ENCODE results near the gene FMN1. TPM values are rescaled to one million over a fixed set of nuclear protein-coding genes. Genes with fewer than 3 reads are reported as not detected.
A peak's percentile ranks its signal among the peaks of the same experiment; 100 is the strongest.

Gene FMN1
- total and polyA plus RNA-seq, 2 of the 13 experiments (the other 11 are each of a cell fraction or from before 2014, with no cell fraction given): 0.20 to 0.60 TPM

DNA sequence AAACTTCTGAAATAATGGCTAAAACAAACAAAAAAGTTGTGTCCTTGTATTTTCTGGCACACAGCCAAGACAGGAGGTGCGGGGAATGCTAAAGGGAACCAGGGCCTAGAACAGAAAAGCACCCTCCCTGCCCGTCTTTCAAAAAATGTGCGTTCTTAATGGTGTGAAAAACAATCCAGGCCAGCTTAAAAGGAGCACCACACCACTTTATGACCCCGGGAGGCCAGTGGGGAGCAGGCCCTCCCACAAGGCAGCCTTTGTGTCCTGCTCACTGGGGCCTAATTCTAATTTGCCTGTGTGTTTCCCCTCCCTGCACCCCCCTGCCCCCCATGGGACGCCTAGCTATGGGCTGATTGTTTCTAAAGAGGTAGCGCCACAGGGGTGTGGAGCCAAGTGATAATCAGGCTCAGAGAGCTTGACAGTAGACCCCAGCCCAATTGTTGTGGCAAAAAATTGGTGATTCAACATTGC, 295.4 kb downstream of the FMN1 start:
- BruUV-seq (replicated peaks): no TSS peak
- H3K4me3 ChIP-seq (replicated peaks in 1 of 3; ENCODE audit: insufficient read depth in 1 of 3, low read depth in 2 of 3, low read length in 3 of 3): no peak overlapping the region
- no peak overlapping the region for H3K4me2 ChIP-seq (ENCODE audit: low read depth, low read length)
- H3K79me2 ChIP-seq (ENCODE audit: insufficient read depth, low read length): no peaks in the 10 kb centered on the region
- DNase-seq (ENCODE audit: low spot score) (no peak), ATAC-seq (no peak), FAIRE-seq (no peak)
- H3K9me3 ChIP-seq (ENCODE audit: low read length): no peaks in the 10 kb centered on the region
- H2AFZ ChIP-seq (ENCODE audit: low read length): no peak overlapping the region
- no peak overlapping the region for H3K27ac ChIP-seq (ENCODE audit: extremely low read length, insufficient read depth, low read length)
- H3K4me1 ChIP-seq (ENCODE audit: insufficient read depth, low read length): no peaks in the 10 kb centered on the region
- intact Hi-C loops (cut with micrococcal nuclease; ENCODE audit: unreplicated experiment): no loop called here
- no peaks in the 10 kb centered on the region for H3K36me3 ChIP-seq (replicated peaks in 1 of 2; ENCODE audit: control insufficient read depth in 1 of 2, insufficient read depth in 2 of 2, low read length in 2 of 2)
- 54% methylated on average over 6 of the region's 6 CpGs for WGBS (ENCODE audit: low lambda C conversion rate)
- CTCF ChIA-PET (ENCODE audit: low intra/inter-chr PET ratio, low total read pairs): no interaction called here
- no peaks in the 10 kb centered on the region for H3K27me3 ChIP-seq (ENCODE audit: control insufficient read depth in 1 of 2, insufficient read depth in 2 of 2, low read length in 2 of 2)
- POLR2A ChIA-PET: no interaction called here
- no peaks in the 10 kb centered on the region; the same call in 1 of the 2 replicates for H4K20me1 ChIP-seq (ENCODE audit: insufficient read depth, low read length)
- in situ Hi-C loops (cut with HindIII; ENCODE audit: extremely low pct_ligation_motif_present, low pct_unique_long_range_greater_than_20kb): no loop called here
- TF ChIP-seq LCORL (IDR thresholded peaks at IDR 0.05): peak; percentile 57; the same call in 1 of the 2 replicates
- TF ChIP-seq LCORL (CRISPR knock-in tag; IDR thresholded peaks at IDR 0.05): no peak
- no peak for TF ChIP-seq NKX3-1 (CRISPR knock-in tag; IDR thresholded peaks at IDR 0.05)
- H3K9ac ChIP-seq (ENCODE audit: insufficient read depth, low read depth, low read length): no peak overlapping the region

DNA sequence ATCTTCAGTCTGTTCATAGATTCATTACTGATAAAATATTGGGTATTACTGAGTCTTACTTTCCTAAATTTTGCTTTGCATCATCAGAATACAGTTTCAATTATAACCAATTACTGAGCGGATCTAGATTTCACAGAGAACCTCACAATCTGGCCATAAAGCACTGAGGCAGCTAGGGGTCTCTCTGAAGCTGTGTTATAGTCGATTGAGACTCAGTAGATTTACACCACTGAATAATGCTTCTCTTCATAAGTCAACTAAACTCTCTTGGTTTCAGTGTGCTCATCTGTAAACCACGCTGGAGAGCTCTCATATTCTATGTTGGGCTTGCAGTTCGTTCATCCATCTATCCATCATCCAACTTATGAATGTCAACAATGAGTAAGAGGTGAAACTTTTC, 296.1 kb downstream of the FMN1 start:
- CTCF ChIA-PET (ENCODE audit: low intra/inter-chr PET ratio, low total read pairs): no interaction called here
- no peak overlapping the region for H3K4me2 ChIP-seq (ENCODE audit: low read depth, low read length)
- no peaks in the 10 kb centered on the region for H3K4me1 ChIP-seq (ENCODE audit: insufficient read depth, low read length)
- H3K9me3 ChIP-seq (ENCODE audit: low read length): no peaks in the 10 kb centered on the region
- no peak for FAIRE-seq
- no peak for DNase-seq (ENCODE audit: low spot score)
- H3K27me3 ChIP-seq (ENCODE audit: control insufficient read depth in 1 of 2, insufficient read depth in 2 of 2, low read length in 2 of 2): no peaks in the 10 kb centered on the region
- TF ChIP-seq ZNF260 (CRISPR knock-in tag; IDR thresholded peaks at IDR 0.05; ENCODE audit: borderline replicate concordance, low read depth) (no peak), ZNF569 (CRISPR knock-in tag; IDR thresholded peaks at IDR 0.05; ENCODE audit: borderline replicate concordance) (no peak), EEA1 (CRISPR knock-in tag; IDR thresholded peaks at IDR 0.05; ENCODE audit: borderline replicate concordance) (no peak), HNRNPUL1 (IDR thresholded peaks at IDR 0.05; ENCODE audit: low read depth, low read length) (no peak), LCORL (IDR thresholded peaks at IDR 0.05) (no peak), LCORL (CRISPR knock-in tag; IDR thresholded peaks at IDR 0.05) (no peak), ZNF101 (CRISPR knock-in tag; IDR thresholded peaks at IDR 0.05; ENCODE audit: borderline replicate concordance, low read depth) (no peak), CEBPB (IDR thresholded peaks at IDR 0.05; ENCODE audit: borderline replicate concordance, low read depth, low read length) (no peak)
- H3K36me3 ChIP-seq (replicated peaks in 1 of 2; ENCODE audit: control insufficient read depth in 1 of 2, insufficient read depth in 2 of 2, low read length in 2 of 2): no peaks in the 10 kb centered on the region
- intact Hi-C loops (cut with micrococcal nuclease; ENCODE audit: unreplicated experiment): no loop called here
- WGBS (ENCODE audit: low lambda C conversion rate): 37% methylated on average over 4 of the region's 4 CpGs
- no peak overlapping the region for H3K9ac ChIP-seq (ENCODE audit: insufficient read depth, low read depth, low read length)
- ATAC-seq: no peak
- H3K79me2 ChIP-seq (ENCODE audit: insufficient read depth, low read length): no peaks in the 10 kb centered on the region
- no TSS peak for BruUV-seq (replicated peaks)
- no peak overlapping the region for H3K27ac ChIP-seq (ENCODE audit: extremely low read length, insufficient read depth, low read length)
- in situ Hi-C loops (cut with HindIII; ENCODE audit: extremely low pct_ligation_motif_present, low pct_unique_long_range_greater_than_20kb): no loop called here
- H3K4me3 ChIP-seq (replicated peaks in 1 of 3; ENCODE audit: insufficient read depth in 1 of 3, low read depth in 2 of 3, low read length in 3 of 3): no peak overlapping the region
- POLR2A ChIA-PET: no interaction called here
- H4K20me1 ChIP-seq (ENCODE audit: insufficient read depth, low read length): no peaks in the 10 kb centered on the region; the same call in 1 of the 2 replicates
- no peak overlapping the region for H2AFZ ChIP-seq (ENCODE audit: low read length)

Measured in HepG2 (cell line).